Measurements from ENCODE around the gene TMEM54. TPM values are rescaled to one million over a fixed set of nuclear protein-coding genes. Genes with fewer than 3 reads are reported as not detected.

TMEM54 gene
- total and polyA plus RNA-seq, 2 donors (not counting 1 experiment from before 2014, with no cell fraction given): 0.13 TPM; not detected in 1

Other genes with a start within 250 kb of the TMEM54 start
- not detected in 2 replicates for gene SYNC, start 198.6 kb downstream of the TMEM54 start, total RNA-seq
- not detected in 2 replicates for gene SYNC, start 198.6 kb downstream of the TMEM54 start, polyA plus RNA-seq
- gene YARS1, start 84.0 kb downstream of the TMEM54 start, total RNA-seq: 70.7 and 73.2 TPM in 2 replicates
- 33.0 and 38.6 TPM in 2 replicates for gene YARS1, start 84.0 kb downstream of the TMEM54 start, polyA plus RNA-seq
- gene S100PBP, start 83.7 kb downstream of the TMEM54 start, total RNA-seq: 94.1 and 105 TPM in 2 replicates
- 32.5 TPM in 2 replicates for gene S100PBP, start 83.7 kb downstream of the TMEM54 start, polyA plus RNA-seq
- gene FNDC5, start 30.5 kb downstream of the TMEM54 start, total RNA-seq: 0.75 and 0.76 TPM in 2 replicates
- 2.0 and 2.1 TPM in 2 replicates for gene FNDC5, start 30.5 kb downstream of the TMEM54 start, polyA plus RNA-seq
- not detected in 2 replicates for gene HPCA, start 14.9 kb downstream of the TMEM54 start, total RNA-seq
- gene HPCA, start 14.9 kb downstream of the TMEM54 start, polyA plus RNA-seq: 0.06 TPM in 1 of 2 replicates, not detected in the other
- 38.4 and 40.3 TPM in 2 replicates for gene RNF19B, start 63.4 kb upstream of the TMEM54 start, total RNA-seq
- 29.9 and 34.9 TPM in 2 replicates for gene RNF19B, start 63.4 kb upstream of the TMEM54 start, polyA plus RNA-seq
- gene AK2, start 135.5 kb upstream of the TMEM54 start, total RNA-seq: 104 and 109 TPM in 2 replicates
- gene AK2, start 135.5 kb upstream of the TMEM54 start, polyA plus RNA-seq: 57.3 and 66.8 TPM in 2 replicates
- gene AZIN2, start 179.8 kb upstream of the TMEM54 start, total RNA-seq: 5.4 and 5.9 TPM in 2 replicates
- gene AZIN2, start 179.8 kb upstream of the TMEM54 start, polyA plus RNA-seq: 0.33 and 1.1 TPM in 2 replicates